ENCODE data around the gene BARX1.

Gene BARX1

DNA sequence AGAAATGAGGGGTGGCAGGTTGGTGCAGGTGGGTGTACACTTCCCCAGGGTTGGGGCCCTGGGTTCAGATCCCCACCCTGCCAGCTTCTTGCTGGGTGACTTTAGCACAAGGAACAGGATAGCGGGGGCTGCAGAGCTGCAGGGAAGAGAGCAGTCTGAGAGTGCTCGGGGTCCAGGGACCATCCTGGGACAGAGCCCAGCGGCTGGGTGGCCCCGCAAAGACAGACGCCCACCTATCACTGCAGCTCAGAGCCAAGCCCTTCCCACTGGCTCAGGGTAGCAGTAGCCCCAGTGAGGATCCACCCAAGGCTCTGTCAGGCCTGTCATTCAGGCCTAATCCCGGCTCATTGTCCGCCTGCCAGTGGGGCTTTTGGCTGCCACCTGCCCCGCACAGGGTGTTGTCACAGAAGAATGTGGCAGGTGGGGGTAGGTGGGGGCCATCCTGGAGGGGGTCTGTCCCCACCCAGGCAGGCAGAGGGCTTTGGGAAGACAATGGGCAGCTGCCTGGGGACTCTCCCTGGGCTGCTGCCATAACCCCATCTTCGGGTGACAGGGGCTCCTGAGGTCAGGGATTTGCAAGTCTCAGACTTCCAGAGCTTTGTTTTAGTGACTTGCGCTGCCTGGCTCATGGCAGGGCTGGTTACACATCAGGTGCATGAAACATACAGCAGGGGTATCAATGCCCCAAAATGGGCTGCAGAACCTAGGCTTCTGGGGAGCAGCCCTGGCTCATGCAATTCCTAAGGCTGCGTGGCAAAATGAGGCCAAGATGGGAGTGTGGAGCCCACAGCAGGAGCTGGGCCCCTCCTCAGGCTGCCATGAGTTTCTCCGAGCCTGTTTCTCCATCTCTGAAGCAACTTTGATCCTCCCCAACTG is 52.1 kb downstream of the BARX1 start:
- DNase-seq (ENCODE audit: low read depth in 2 of 3, low spot score in 2 of 3): no peak

DNA sequence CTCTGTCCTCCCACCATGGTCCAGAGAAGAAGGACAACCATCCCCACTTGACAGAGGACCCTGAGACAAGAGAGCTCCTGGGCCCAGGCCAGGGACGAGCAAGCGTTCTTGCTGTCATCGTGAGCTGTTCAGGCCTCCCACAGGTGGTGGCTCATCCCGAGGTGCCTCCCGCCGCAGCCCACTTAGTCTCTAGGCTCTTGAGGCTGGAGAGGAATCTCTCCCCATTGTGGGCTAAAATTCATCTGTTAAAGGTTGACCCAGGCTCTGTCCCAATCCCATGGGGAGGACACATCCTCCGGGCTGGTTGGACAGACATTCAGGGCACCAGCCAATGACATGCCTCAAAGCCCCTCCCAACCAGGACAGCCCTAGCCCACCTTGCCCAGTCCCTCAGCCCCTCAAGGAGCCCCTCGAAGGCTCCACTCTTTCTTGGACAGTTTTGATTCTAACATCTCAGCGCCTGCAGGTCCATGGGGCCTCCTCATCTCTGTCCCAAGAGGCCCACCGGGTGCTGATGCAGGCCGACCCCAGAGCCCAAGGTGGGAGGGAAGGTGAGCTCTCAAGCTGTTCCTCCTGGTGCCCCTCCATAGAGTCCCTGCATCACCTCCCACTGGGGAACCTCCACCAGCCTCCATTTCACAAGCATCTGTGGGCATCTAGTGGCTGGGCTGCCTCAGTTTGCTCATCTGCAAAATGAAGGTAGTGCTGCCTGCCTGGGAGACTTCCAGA is 52.9 kb downstream of the BARX1 start:
- no peak for DNase-seq (ENCODE audit: low read depth in 2 of 3, low spot score in 2 of 3)
